Caco-2 (cell line): Measurements from ENCODE around the gene DEDD2. TPM values are rescaled to one million over a fixed set of nuclear protein-coding genes. Genes with fewer than 3 reads are reported as not detected.
A peak's percentile ranks its signal among the peaks of the same experiment; 100 is the strongest.

Experiments used
- BruUV-seq: library from RNA; stranded (reverse); fragments of 400-500 nt; replicated peaks from 2 replicates; lab custom pipeline; 2021; lab: Mats Ljungman, UMichigan
- CTCF ChIA-PET: fragments of 300-600 bp; sonication (Branson Sonifier 250); formaldehyde crosslinking; loops from one replicate; lab custom pipeline; 2022; ENCODE audit warnings: antibody characterized with exemption; lab: Charles Lee
- POLR2A ChIA-PET: fragments of 300-600 bp; sonication (Branson Sonifier 250); formaldehyde crosslinking; loops from one replicate; lab custom pipeline; 2022; ENCODE audit warnings: antibody characterized with exemption; lab: Charles Lee
- DNase-seq, 2 experiments: peaks; one replicate each; pipeline versions ENCODE4 v3.0.0 to v3.0.0-alpha.2; 2020 to 2022
- H3K27me3 ChIP-seq: replicated peaks from 2 replicates; pipeline ENCODE4 v1.6.0; 2011; ENCODE audit warnings: low read length; ENCODE audit not compliant: control insufficient read depth, insufficient read depth
- H3K36me3 ChIP-seq: 2 replicates; pipeline ENCODE4 v1.5.1; 2011; ENCODE audit warnings: low read length; ENCODE audit not compliant: control insufficient read depth, insufficient read depth
- H3K4me1 ChIP-seq: fragments of 250-450 bp; sonication (Bioruptor Pico); 2 replicates; pipeline ENCODE4 v1.5.1; 2020; ENCODE audit warnings: mild to moderate bottlenecking
- H3K4me3 ChIP-seq: 2 replicates; pipeline ENCODE4 v1.5.1; 2011; ENCODE audit warnings: low read depth, mild to moderate bottlenecking, control low read depth, low read length
- H3K9me3 ChIP-seq: fragments of 250-450 bp; sonication (Bioruptor Pico); 2 replicates; pipeline ENCODE4 v1.5.1; 2020; ENCODE audit warnings: mild to moderate bottlenecking, moderate library complexity
- H3K27ac Mint-ChIP-seq: one replicate; pipeline ENCODE4 v1.8.0; 2022; ENCODE audit warnings: mixed read lengths; ENCODE audit not compliant: unreplicated experiment
- H3K27me3 Mint-ChIP-seq: one replicate; pipeline ENCODE4 v1.8.0; 2022; ENCODE audit warnings: mixed read lengths; ENCODE audit not compliant: insufficient read depth, unreplicated experiment
- H3K36me3 Mint-ChIP-seq: one replicate; pipeline ENCODE4 v1.8.0; 2022; ENCODE audit warnings: mild to moderate bottlenecking, mixed read lengths; ENCODE audit not compliant: insufficient read depth, unreplicated experiment
- H3K4me1 Mint-ChIP-seq: one replicate; pipeline ENCODE4 v1.8.0; 2022; ENCODE audit warnings: low read depth, mixed read lengths; ENCODE audit not compliant: unreplicated experiment
- H3K4me3 Mint-ChIP-seq: one replicate; pipeline ENCODE4 v1.8.0; 2022; ENCODE audit warnings: mild to moderate bottlenecking, moderate library complexity, mixed read lengths; ENCODE audit not compliant: unreplicated experiment
- H3K9me3 Mint-ChIP-seq: one replicate; pipeline ENCODE4 v1.8.0; 2022; ENCODE audit warnings: mixed read lengths; ENCODE audit not compliant: unreplicated experiment
- CTCF ChIP-seq, 2 experiments: fragments of 200-600 bp in 1 of 2; IDR thresholded peaks; 1 replicate in 1 of 2; 2 replicates in 1 of 2; pipeline versions ENCODE4 v1.5.1 to v1.8.0; 2011 to 2022; ENCODE audit warnings: antibody characterized with exemption in 1 of 2, control low read depth in 1 of 2, inconsistent platforms in 1 of 2, low read depth in 1 of 2, low read length in 1 of 2, mild to moderate bottlenecking in 1 of 2, moderate library complexity in 1 of 2; ENCODE audit not compliant: insufficient read depth in 1 of 2, severe bottlenecking in 1 of 2, unreplicated experiment in 1 of 2
- intact Hi-C: fragments of 100-400 bp; cut with micrococcal nuclease; formaldehyde crosslinking; loops from one replicate; pipeline ENCODE4 v1.10.0; 2022; ENCODE audit not compliant: unreplicated experiment
- total RNA-seq: library from RNA; stranded (reverse); gene quantifications from 2 replicates; pipeline ENCODE4 v1.2.3, GENCODE V29; 2022

The DEDD2 gene
- total RNA-seq, 1 experiment from 2014 or later, result 31.2 TPM

- no peaks in the 10 kb centered on the region for H3K9me3 ChIP-seq
- TF ChIP-seq CTCF (IDR thresholded peaks at IDR 0.05; ENCODE audit: insufficient read depth in 1 of 2, low read depth in 1 of 2, low read length in 1 of 2, severe bottlenecking in 1 of 2, unreplicated experiment in 1 of 2), result no peak
- no peak for DNase-seq
- H3K27me3 Mint-ChIP-seq, result no peaks in the 10 kb centered on the region
- H3K36me3 ChIP-seq, result peaks cover 5% of the 10 kb centered on the region
- H3K4me1 Mint-ChIP-seq, result peaks cover 24% of the 10 kb centered on the region
- peak overlapping the region; percentile 77 for H3K27ac Mint-ChIP-seq
- no peaks in the 10 kb centered on the region for H3K9me3 Mint-ChIP-seq
- peaks cover 67% of the 10 kb centered on the region for H3K36me3 Mint-ChIP-seq
- peak overlapping the region; percentile 87 for H3K4me3 Mint-ChIP-seq
- H3K4me1 ChIP-seq, result peaks cover 26% of the 10 kb centered on the region
- ChIA-PET POLR2A (interaction anchor here (1.5 kb wide), 1 partner anchor 8 kb away, joined by 6 read pairs; no protein-coding TSS in a partner anchor), CTCF (no interaction called here)
- H3K27me3 ChIP-seq, result no peaks in the 10 kb centered on the region
- no TSS peak for BruUV-seq
- intact Hi-C loops, result no loop called here
- H3K4me3 ChIP-seq, result no peak overlapping the region
Observed at GRCh38 chr19:42251572-42252358, 34.3 kb upstream of the DEDD2 start.

GRCh38 chr19:42250666-42251531 lies 33.4 kb upstream of the DEDD2 start:
- POLR2A ChIA-PET, result interaction anchor here (1.5 kb wide), 1 partner anchor 8 kb away, joined by 6 read pairs; no protein-coding TSS in a partner anchor

More at GRCh38 chr19:42250666-42251531, 33.4 kb upstream of the DEDD2 start:
- Mint-ChIP-seq H3K36me3 (peaks cover 73% of the 10 kb centered on the region), H3K4me1 (peaks cover 22% of the 10 kb centered on the region), H3K27me3 (no peaks in the 10 kb centered on the region), H3K4me3 (peak overlapping the region; percentile 87), H3K9me3 (no peaks in the 10 kb centered on the region), H3K27ac (peak overlapping the region; percentile 77)
- Histone ChIP-seq H3K36me3 (peaks cover 5% of the 10 kb centered on the region), H3K4me3 (no peak overlapping the region), H3K27me3 (no peaks in the 10 kb centered on the region), H3K9me3 (no peaks in the 10 kb centered on the region), H3K4me1 (peaks cover 26% of the 10 kb centered on the region)
- intact Hi-C loops, result no loop called here
- CTCF ChIA-PET, result no interaction called here
- TF ChIP-seq CTCF (IDR thresholded peaks at IDR 0.05; ENCODE audit: insufficient read depth in 1 of 2, low read depth in 1 of 2, low read length in 1 of 2, severe bottlenecking in 1 of 2, unreplicated experiment in 1 of 2), result no peak
- no TSS peak for BruUV-seq
- DNase-seq, result no peak
